ENCODE measurements around the gene PTPRF.

- no peak for TF ChIP-seq CTCF (IDR thresholded peaks at IDR 0.05; ENCODE audit: borderline replicate concordance, extremely low read depth, low read length, poor library complexity, severe bottlenecking)
- no peak for TF ChIP-seq EZH2 (IDR thresholded peaks at IDR 0.05; ENCODE audit: borderline replicate concordance, low read depth, low read length, severe bottlenecking)
These were observed 5.9 kb upstream of the PTPRF start for GRCh38 chr1:43524804-43525203.
